ENCODE data around the gene PBX3.

Gene PBX3

DNA sequence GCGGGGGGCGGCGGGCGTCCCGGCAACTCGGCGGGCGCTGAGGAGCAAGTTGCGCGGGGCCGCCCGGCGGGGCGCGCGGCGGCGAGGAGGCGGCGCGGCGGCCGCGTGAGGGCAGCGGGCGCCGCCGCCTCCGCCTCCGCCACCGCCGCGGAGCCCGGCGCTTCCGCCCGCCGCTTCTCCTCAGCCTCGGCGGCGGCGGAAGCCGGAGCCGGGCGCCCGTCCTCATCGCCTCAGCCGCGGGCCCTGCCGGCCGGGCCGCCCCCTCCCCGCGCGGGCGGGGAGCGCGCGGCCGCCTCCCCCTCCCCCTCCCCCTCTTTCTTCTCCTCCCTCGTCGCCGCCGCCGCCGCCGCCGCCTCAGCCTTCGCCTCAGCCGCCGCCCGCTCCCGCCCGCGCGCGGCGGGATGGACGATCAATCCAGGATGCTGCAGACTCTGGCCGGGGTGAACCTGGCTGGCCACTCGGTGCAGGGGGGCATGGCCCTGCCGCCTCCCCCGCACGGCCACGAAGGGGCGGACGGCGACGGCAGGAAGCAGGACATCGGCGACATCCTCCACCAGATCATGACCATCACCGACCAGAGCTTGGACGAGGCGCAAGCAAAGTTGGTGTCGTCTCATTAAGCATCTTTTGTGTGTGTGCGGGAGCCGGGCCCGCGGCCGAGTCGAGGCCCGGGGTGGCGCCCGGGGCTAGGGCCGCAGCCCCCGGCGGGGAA is at the start of gene PBX3:
Gene PBX3 (plus strand): TSS at position 321 of the 712 bp plus-strand sequence.
- Mint-ChIP-seq H3K27me3 (peaks cover 2% of the 10 kb centered on the region), H3K9me3 (no peaks in the 10 kb centered on the region), H3K27ac (peak within 1 kb of the TSS; percentile 90), H3K4me3 (peak within 1 kb of the TSS; percentile 88), H3K4me1 (ENCODE audit: low read depth) (peaks cover 47% of the 10 kb centered on the region), H3K36me3 (ENCODE audit: low read depth) (peaks cover 24% of the 10 kb centered on the region)
- intact Hi-C loops (cut with micrococcal nuclease): loop anchor here (5.0 kb wide), 1 partner anchor 115 kb away; no protein-coding TSS in a partner anchor

DNA sequence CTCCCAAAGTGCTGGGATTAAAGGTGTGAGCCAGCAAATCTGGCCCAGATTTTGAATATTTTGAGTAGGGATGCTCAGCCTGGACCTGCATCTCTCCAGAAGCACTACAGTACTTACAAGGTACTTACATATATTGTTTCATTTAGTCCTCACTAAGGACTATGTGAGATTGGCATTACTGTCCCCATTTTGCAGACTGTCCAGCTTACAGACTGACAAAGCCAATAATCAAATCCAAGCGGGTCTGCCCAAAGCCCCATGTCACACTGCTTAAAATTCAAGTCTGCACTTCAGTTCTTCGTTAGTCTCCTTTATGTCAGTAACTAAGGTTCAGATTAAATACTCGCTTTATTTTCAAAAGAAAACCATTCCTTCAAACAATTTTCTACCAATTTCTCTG is 47.3 kb upstream of the PBX3 start:
- Mint-ChIP-seq H3K9me3 (no peaks in the 10 kb centered on the region), H3K27me3 (no peaks in the 10 kb centered on the region), H3K4me3 (no peak overlapping the region), H3K36me3 (ENCODE audit: low read depth) (peaks cover 30% of the 10 kb centered on the region), H3K27ac (no peak overlapping the region), H3K4me1 (ENCODE audit: low read depth) (peaks cover 31% of the 10 kb centered on the region)
- intact Hi-C loops (cut with micrococcal nuclease): loop anchor here (10.0 kb wide), 1 partner anchor 65 kb away; no protein-coding TSS in a partner anchor

DNA sequence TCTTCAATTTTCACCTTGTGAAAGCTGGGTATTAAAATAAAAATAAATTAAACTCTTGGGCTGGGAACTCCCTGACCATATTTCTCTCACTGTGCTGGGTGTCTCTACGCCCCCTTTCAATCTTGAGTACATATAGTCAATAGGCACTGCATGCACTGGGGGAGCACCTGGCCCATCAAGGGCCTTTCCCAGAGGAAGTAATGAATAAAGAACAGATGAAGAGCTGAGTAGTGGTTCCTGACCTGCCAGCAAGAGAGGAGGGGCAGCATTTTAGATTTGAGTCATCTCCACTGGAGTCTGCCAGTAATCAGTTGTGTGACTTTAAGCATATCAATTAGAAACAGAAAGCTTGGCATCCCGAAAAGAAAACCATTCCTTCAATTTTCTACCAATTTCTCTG is 46.4 kb upstream of the PBX3 start:
- Mint-ChIP-seq H3K9me3 (no peaks in the 10 kb centered on the region), H3K4me3 (no peak overlapping the region), H3K4me1 (ENCODE audit: low read depth) (peaks cover 39% of the 10 kb centered on the region), H3K27me3 (no peaks in the 10 kb centered on the region), H3K36me3 (ENCODE audit: low read depth) (peaks cover 36% of the 10 kb centered on the region), H3K27ac (no peak overlapping the region)
- intact Hi-C loops (cut with micrococcal nuclease): loop anchor here (10.0 kb wide), 1 partner anchor 66 kb away; no protein-coding TSS in a partner anchor

DNA sequence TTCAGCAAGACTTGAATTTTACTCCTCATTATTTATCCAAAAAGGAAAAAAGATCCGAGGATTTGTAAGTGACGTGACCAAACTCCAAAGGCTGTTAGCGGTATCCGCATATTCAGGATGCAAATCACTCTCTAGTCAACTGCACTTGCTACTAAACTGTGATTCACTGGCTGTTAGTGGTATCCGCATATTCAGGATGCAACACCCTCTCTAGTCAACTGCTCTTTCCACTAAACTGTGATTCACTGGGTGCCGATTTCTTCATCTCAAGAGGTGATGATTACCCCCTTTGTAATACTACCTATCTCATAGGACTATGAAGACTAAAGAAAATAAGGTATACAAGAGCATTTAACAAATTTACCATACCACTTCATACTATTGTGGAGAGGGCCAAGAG is 45.8 kb upstream of the PBX3 start:
- Mint-ChIP-seq H3K9me3 (no peaks in the 10 kb centered on the region), H3K36me3 (ENCODE audit: low read depth) (peaks cover 32% of the 10 kb centered on the region), H3K27me3 (no peaks in the 10 kb centered on the region), H3K27ac (no peak overlapping the region), H3K4me3 (no peak overlapping the region), H3K4me1 (ENCODE audit: low read depth) (peaks cover 39% of the 10 kb centered on the region)
- intact Hi-C loops (cut with micrococcal nuclease): loop anchor here (10.0 kb wide), 1 partner anchor 67 kb away; no protein-coding TSS in a partner anchor

DNA sequence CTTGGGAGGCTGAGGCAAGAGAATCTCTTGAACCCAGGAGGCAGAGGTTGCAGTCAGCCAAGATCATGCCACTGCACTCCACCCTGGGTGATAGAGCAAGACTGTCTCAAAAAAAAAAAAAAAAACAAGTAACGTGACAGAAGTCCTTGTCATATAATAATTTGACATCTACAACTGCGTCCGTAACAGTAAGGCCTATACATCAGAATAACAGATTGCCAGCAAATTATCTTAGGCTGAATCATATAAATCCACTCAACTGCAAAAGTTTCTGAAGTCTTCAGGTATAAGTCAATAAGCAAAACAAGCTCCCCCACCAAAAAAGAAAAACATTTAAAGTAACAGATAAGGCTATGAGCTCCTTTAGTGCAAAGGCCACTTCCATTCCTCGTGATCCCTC is 43.5 kb upstream of the PBX3 start:
- Mint-ChIP-seq H3K27me3 (no peaks in the 10 kb centered on the region), H3K27ac (no peak overlapping the region), H3K4me1 (ENCODE audit: low read depth) (peaks cover 42% of the 10 kb centered on the region), H3K36me3 (ENCODE audit: low read depth) (peaks cover 27% of the 10 kb centered on the region), H3K4me3 (no peak overlapping the region), H3K9me3 (no peaks in the 10 kb centered on the region)
- intact Hi-C loops (cut with micrococcal nuclease): loop anchor here (10.0 kb wide), 1 partner anchor 69 kb away; no protein-coding TSS in a partner anchor

DNA sequence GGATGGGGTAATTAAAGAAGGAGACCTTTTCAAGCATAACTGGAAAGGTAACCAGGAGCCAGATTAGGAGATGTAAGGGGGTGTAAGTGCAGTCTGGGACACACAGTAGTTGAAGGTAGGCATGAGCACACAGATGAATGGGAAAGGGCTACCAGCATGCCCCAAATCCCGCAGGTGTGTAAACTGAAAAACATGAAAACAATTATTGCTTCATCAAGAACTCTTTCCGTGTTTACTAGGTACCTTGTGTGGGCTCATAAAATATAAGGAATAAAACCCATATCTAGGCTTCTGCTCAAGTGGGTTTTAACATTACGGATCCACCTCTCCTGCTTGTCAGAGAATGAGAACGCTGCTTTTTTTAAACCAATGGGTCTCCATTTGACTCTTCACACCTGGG is 41.3 kb upstream of the PBX3 start:
- Mint-ChIP-seq H3K4me1 (ENCODE audit: low read depth) (peaks cover 42% of the 10 kb centered on the region), H3K27me3 (no peaks in the 10 kb centered on the region), H3K9me3 (no peaks in the 10 kb centered on the region), H3K27ac (peak overlapping the region; percentile 90), H3K4me3 (peak overlapping the region; percentile 86), H3K36me3 (ENCODE audit: low read depth) (peaks cover 27% of the 10 kb centered on the region)
- intact Hi-C loops (cut with micrococcal nuclease): loop anchor here (10.0 kb wide), 1 partner anchor 71 kb away; no protein-coding TSS in a partner anchor

DNA sequence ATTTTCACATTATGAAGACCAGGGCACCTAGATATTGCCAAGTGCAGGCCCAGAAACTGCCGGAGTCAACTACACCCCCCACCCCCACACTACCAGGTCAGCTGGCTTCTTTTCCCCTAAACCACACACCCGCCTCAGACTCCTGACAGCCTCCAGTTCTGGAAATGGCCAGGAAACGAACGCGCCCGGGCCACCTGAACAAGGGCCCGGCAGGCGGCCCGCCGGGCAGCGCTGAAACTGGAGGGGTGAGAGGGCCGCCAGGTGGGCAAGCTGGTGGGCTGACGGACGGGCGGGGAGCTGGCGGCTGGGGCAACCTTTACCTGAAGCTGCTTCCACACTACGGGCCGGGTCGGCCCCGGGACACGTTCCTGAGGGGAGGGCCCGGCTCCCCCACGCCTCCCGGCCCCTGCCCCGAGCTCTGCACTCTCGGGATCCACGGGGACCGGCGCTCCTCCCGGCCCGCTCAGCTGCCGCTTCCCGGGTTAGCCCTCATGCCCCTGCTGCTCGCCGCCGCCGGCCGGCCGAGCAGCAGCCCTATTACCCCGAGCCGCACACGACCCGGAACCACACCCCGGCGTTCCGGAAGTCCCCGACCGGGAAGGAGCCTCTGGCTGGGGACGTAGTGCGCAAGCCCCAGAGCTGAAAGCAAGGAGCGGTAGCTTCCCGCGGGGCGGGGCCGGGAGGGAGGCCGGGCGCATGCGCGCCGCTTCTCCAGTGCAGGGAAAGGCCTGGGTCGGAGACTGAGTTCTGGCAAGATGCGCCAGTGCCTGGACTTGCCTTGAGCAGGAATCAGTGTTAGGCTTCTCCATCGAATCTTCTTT is 40.3 kb upstream of the PBX3 start, which contains the start of gene MAPKAP1:
Gene MAPKAP1 (minus strand): TSS at position 558 of the 821 bp plus-strand sequence. CDS start 34,634 bp downstream, outside the sequence.
- H3K4me1 Mint-ChIP-seq (ENCODE audit: low read depth): peaks cover 42% of the 10 kb centered on the region
- H3K27ac Mint-ChIP-seq: peak within 1 kb of the TSS; percentile 90
- peak within 1 kb of the TSS; percentile 86 for H3K4me3 Mint-ChIP-seq
- no peaks in the 10 kb centered on the region for H3K27me3 Mint-ChIP-seq
- no peaks in the 10 kb centered on the region for H3K9me3 Mint-ChIP-seq
- intact Hi-C loops (cut with micrococcal nuclease): loop anchor here (1.0 to 10.0 kb wide), 2 partner anchors 39 to 72 kb away; no protein-coding TSS in a partner anchor
- H3K36me3 Mint-ChIP-seq (ENCODE audit: low read depth): peaks cover 27% of the 10 kb centered on the region

DNA sequence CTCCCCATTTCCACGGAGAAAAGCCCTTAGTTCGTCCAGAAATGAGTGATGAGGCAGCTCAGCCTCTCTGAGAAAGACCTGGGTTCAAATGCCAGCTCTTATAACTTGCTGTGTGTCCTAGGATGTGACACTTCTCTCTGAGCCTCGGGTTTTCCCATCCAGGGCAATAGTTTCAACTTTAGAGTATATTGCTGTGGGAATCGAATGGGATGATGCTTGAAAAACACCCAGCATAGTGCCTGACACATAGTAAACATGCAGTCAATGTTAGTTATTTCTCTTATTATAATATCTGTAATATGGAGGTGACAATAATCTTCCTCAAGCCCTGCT is 39.7 kb upstream of the PBX3 start:
- H3K4me3 Mint-ChIP-seq: peak overlapping the region; percentile 86
- H3K27ac Mint-ChIP-seq: peak overlapping the region; percentile 90
- no peaks in the 10 kb centered on the region for H3K9me3 Mint-ChIP-seq
- peaks cover 27% of the 10 kb centered on the region for H3K36me3 Mint-ChIP-seq (ENCODE audit: low read depth)
- no peaks in the 10 kb centered on the region for H3K27me3 Mint-ChIP-seq
- intact Hi-C loops (cut with micrococcal nuclease): loop anchor here (1.0 to 10.0 kb wide), 2 partner anchors 39 to 73 kb away; no protein-coding TSS in a partner anchor
- H3K4me1 Mint-ChIP-seq (ENCODE audit: low read depth): peaks cover 42% of the 10 kb centered on the region

DNA sequence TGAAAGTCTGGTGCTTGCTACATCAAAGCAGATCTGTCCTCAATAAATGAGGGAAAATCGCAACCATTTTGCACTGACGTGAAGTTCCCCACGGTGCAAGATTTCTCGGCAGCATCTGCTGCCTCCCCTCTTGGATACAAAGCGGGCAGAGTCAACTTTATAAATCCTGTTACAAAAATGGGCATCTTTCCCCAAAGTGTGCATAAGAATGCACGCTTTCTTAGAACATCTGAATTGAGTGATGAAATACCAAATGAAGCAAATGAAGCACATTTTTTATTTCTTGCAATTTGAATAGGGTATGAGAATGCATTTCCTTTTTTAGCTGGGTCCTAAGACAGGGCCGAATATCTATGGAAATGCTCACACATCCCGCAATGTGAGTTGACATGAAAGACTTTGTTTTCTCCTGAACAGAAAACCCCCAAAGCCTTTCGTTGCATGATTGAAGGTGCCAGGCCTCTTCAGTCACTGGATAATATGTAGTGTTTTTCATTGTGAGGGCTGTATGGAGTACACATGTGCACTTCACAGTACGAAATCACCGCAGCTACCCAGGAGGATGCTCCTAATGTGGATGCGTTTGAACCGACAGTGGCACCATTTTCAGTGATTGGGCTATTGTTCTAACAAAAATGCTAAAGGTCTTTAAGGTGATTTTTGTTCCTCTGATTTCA is 20.6 kb upstream of the PBX3 start:
- no peak overlapping the region for H3K27ac Mint-ChIP-seq
- H3K36me3 Mint-ChIP-seq (ENCODE audit: low read depth): no peaks in the 10 kb centered on the region
- H3K4me1 Mint-ChIP-seq (ENCODE audit: low read depth): no peaks in the 10 kb centered on the region
- intact Hi-C loops (cut with micrococcal nuclease): no loop called here
- H3K4me3 Mint-ChIP-seq: no peak overlapping the region
- peaks cover 5% of the 10 kb centered on the region for H3K27me3 Mint-ChIP-seq
- no peaks in the 10 kb centered on the region for H3K9me3 Mint-ChIP-seq

DNA sequence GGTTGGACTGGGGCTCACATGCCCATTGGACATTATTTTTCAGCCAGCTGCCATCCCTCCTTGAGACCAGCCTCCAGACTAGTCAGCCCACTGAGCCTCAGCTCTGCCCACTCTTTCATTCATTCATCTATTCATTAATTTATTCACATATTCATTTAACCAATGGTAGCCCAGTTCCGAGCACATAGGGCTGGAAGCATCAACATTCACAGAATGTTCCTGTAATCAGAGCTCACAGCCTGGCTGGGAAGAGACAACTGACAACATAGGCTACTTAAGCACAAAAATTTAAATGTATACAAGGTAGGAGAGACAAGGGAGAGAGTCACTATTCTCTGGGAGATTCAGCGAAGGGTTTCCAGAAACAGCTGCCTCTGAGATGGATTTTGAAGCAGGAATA is 17.0 kb upstream of the PBX3 start:
- H3K4me3 Mint-ChIP-seq: no peak overlapping the region
- peaks cover 8% of the 10 kb centered on the region for H3K27me3 Mint-ChIP-seq
- no peaks in the 10 kb centered on the region for H3K36me3 Mint-ChIP-seq (ENCODE audit: low read depth)
- no peak overlapping the region for H3K27ac Mint-ChIP-seq
- H3K9me3 Mint-ChIP-seq: no peaks in the 10 kb centered on the region
- intact Hi-C loops (cut with micrococcal nuclease): no loop called here
- no peaks in the 10 kb centered on the region for H3K4me1 Mint-ChIP-seq (ENCODE audit: low read depth)

DNA sequence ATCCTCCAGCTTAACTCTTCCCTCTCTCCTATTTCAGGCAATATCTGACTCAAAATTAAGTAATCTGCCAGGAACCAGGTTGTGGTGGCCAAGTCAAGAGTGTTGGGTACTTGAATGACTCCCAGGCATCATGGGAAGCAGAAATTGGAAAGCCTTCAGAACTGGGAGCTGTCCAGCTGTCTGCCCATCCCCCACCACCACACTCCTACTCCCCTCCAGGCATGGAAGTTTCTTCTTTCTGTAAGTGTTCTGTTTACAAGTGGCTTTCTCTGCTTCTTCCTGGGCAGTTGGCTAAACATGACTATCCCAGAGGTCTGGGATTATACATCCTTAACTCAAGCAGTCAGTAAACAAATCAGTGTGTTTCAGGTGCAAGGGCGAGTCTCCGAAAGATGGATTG is 14.6 kb upstream of the PBX3 start:
- Mint-ChIP-seq H3K4me3 (no peak overlapping the region), H3K9me3 (no peaks in the 10 kb centered on the region), H3K27ac (no peak overlapping the region), H3K4me1 (ENCODE audit: low read depth) (no peaks in the 10 kb centered on the region), H3K36me3 (ENCODE audit: low read depth) (no peaks in the 10 kb centered on the region), H3K27me3 (peaks cover 11% of the 10 kb centered on the region)
- intact Hi-C loops (cut with micrococcal nuclease): no loop called here

DNA sequence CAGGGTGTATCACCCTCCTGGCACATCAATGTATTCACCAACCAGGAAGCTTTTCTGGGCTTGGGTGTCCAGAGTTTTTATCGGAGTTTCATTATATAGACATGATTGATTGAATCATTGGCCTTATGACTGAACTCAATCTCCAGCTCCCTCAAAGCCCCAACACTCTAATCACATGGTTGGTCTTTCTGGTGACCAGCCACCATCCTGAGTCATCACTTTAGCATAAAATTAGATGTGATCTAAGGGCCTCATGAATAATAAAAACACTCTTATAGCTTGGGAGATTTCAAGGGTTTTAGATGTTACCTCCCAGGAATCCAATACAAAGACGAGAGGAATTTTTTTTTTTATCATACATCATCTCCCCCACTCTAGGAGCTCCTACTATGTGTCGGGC is 7.7 kb upstream of the PBX3 start:
- H3K27me3 Mint-ChIP-seq: peaks cover 13% of the 10 kb centered on the region
- H3K9me3 Mint-ChIP-seq: no peaks in the 10 kb centered on the region
- no peaks in the 10 kb centered on the region for H3K36me3 Mint-ChIP-seq (ENCODE audit: low read depth)

DNA sequence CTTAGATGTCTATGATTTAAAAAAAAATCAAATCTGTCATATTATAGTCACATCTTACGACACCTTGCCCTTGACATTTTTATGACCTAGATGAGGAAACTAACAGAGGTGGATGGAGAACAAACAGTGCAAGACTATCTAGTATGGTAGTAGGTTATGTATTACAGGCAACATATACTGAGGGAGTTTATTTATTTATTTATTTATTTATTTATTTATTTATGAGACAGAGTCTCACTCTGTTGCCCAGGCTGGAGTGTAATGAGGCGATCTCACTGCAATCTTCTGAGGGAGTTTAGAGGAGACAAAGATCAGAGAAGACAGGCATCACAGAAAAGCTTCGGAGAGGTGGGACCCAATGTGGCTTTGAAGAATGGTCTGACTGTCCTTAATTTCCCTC is 4.5 kb upstream of the PBX3 start:
- Mint-ChIP-seq H3K4me3 (no peak overlapping the region), H3K36me3 (ENCODE audit: low read depth) (no peaks in the 10 kb centered on the region), H3K4me1 (ENCODE audit: low read depth) (peaks cover 12% of the 10 kb centered on the region), H3K27ac (no peak overlapping the region), H3K27me3 (peaks cover 10% of the 10 kb centered on the region), H3K9me3 (no peaks in the 10 kb centered on the region)
- intact Hi-C loops (cut with micrococcal nuclease): no loop called here

More for the DNA sequence above, 7.7 kb upstream of the PBX3 start:
- Mint-ChIP-seq H3K4me3 (no peak overlapping the region), H3K4me1 (ENCODE audit: low read depth) (no peaks in the 10 kb centered on the region), H3K27ac (no peak overlapping the region)
- intact Hi-C loops (cut with micrococcal nuclease): no loop called here

All from dendritic cell treated with granulocyte-macrophage colony-stimulating factor and Interleukin-4, amounts not matched to agents 40 ng/mL and 50 ng/mL, for 4 days (primary cell).